ENCODE data around the gene AGPAT1.
"Not testable (repeated sequence)": the region's sequence is repeated elsewhere in the genome, so short reads cannot be mapped to it uniquely, and the experiment has no call there.

DNA sequence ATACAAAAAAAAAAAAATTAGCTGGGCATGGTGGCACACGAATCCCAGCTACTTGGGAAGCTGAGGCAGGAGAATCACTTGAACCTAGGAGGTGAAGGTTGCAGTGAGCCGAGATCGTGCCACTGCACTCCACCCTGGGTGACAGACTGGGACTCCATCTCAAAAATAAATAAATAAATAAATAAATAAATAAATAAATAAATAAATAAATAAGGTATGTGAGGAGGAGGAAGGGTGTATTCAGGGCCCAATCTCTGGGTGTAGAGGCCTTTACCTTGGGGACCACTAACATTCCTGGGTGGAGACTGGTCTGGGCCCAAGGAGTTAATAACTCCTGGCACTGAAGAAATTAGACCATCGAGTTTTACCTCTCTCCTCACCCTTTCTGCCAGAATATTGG, 35.5 kb upstream of the AGPAT1 start:
- TF ChIP-seq, protein P1, sequence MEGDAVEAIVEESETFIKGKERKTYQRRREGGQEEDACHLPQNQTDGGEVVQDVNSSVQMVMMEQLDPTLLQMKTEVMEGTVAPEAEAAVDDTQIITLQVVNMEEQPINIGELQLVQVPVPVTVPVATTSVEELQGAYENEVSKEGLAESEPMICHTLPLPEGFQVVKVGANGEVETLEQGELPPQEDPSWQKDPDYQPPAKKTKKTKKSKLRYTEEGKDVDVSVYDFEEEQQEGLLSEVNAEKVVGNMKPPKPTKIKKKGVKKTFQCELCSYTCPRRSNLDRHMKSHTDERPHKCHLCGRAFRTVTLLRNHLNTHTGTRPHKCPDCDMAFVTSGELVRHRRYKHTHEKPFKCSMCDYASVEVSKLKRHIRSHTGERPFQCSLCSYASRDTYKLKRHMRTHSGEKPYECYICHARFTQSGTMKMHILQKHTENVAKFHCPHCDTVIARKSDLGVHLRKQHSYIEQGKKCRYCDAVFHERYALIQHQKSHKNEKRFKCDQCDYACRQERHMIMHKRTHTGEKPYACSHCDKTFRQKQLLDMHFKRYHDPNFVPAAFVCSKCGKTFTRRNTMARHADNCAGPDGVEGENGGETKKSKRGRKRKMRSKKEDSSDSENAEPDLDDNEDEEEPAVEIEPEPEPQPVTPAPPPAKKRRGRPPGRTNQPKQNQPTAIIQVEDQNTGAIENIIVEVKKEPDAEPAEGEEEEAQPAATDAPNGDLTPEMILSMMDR (IDR thresholded peaks at IDR 0.05): not testable (repeated sequence)
- not testable (repeated sequence) for TF ChIP-seq ZFX (IDR thresholded peaks at IDR 0.05; ENCODE audit: borderline replicate concordance)

Data from 22Rv1 (cell line).